HG03175 (cell line): ENCODE measurements around the gene NEO1.
A peak's percentile ranks its signal among the peaks of the same experiment; 100 is the strongest.
"Not testable (repeated sequence)": the region's sequence is repeated elsewhere in the genome, so short reads cannot be mapped to it uniquely, and the experiment has no call there.

Source experiments
- ATAC-seq: cut with Tn5 transposase; IDR thresholded peaks from one replicate; pipeline ENCODE4 v1.9.1; 2021; ENCODE audit warnings: mild to moderate bottlenecking, moderate library complexity; ENCODE audit not compliant: unreplicated experiment

Gene NEO1

GRCh38 chr15:73139744-73140553, 87.7 kb downstream of the NEO1 start:
- no peak for ATAC-seq

DNA sequence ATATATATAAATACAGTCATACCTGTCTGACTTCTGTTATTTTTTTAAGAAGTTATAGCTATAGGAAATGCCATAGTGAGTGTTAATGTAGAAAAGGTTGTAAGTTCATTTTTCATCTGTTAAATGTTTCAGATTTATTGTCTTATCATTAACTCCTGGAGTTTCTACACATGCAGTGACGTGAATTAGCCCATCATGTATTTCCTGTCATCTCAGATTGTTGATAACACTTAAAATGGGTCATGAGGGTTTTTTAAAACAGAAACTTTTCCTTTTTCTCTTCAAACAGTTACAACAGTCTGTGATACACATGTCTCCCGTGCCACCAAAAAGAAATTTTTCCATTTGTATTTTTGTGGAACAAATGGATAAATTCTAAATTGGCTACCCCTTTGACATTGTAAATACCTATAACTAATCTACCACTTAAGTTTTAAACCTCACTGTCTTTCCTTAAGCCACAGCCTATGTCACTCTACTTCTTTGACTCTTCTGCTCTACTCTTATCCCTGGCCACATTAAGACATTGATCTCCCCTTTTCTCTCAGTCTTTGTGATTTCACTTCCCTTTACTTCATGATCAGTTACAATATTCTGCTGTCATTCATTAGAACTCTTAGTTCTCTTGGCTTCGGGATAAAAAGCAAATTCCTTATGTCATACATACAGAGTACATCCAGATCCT, 89.1 kb downstream of the NEO1 start:
- no peak for ATAC-seq

DNA sequence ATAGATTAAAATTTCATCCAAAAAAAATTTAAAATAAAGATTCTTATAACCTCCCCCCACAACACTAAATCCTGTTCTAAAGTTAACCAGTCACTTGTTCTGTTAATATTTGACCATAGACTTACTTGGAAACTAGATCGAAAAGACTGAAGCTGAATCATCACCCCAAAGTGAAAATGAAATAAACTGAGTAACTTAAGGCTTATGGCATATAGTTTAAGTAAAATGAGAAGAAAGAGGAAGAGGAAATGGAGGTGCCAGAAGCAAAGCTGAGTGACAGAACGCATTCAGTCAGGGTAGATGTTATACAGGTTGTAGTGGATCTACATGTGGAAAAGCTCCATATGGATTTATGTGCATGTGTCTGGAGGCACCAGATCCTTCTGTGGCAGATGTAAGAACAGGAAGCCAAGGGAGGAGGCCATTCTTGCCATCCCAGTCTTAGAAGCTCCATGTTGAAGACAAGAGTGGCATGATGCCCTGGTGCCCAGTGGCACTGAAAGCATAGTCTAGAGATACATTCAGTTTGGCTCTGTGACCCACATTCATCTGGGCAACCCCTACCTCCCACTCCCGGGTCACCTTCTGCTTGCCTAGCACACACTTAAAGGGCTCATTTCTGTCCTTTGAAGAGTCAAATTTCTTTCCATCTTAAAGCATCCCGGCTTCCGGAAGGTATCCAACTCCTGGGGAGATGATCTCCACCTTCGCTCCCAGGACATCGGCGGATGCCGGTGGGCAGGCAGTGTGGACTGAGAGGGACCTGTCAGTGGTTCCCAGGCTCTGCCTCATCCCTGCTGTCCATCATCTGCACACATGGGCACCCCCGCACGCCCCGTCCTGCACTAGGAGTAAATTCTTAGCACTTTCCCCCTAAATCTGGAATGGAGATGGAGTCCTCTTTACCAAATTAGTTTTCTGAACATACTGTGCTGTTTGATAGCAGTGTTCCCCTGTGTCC, 90.8 kb downstream of the NEO1 start:
- peak; percentile 83 for ATAC-seq

- ATAC-seq: no peak
Measured at GRCh38 chr15:73143763-73144155, 91.5 kb downstream of the NEO1 start.

DNA sequence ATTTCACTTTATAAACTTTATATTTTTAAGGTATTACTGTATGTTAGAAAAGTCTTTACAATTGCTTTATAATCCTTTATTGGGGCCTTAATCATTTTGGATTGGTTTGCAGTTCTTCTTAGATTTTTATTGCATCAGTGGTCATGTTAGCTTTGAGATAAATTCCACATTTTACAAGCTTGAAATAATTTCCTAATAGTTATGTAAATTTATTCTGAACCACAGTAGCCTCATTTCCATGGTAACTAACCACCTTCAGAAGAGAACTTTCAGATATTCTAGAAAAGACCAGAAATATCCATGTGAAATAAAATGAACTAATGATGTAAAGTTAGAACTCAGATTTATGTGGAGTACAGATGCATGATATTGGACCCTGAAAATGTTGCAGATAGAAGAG, 94.2 kb downstream of the NEO1 start:
- no peak for ATAC-seq

- ATAC-seq: no peak
Measured at GRCh38 chr15:73150831-73151230, 98.6 kb downstream of the NEO1 start.

- ATAC-seq: no peak
Measured at GRCh38 chr15:73153024-73153423, 100.8 kb downstream of the NEO1 start.

GRCh38 chr15:73153447-73153846, 101.2 kb downstream of the NEO1 start:
- no peak for ATAC-seq

DNA sequence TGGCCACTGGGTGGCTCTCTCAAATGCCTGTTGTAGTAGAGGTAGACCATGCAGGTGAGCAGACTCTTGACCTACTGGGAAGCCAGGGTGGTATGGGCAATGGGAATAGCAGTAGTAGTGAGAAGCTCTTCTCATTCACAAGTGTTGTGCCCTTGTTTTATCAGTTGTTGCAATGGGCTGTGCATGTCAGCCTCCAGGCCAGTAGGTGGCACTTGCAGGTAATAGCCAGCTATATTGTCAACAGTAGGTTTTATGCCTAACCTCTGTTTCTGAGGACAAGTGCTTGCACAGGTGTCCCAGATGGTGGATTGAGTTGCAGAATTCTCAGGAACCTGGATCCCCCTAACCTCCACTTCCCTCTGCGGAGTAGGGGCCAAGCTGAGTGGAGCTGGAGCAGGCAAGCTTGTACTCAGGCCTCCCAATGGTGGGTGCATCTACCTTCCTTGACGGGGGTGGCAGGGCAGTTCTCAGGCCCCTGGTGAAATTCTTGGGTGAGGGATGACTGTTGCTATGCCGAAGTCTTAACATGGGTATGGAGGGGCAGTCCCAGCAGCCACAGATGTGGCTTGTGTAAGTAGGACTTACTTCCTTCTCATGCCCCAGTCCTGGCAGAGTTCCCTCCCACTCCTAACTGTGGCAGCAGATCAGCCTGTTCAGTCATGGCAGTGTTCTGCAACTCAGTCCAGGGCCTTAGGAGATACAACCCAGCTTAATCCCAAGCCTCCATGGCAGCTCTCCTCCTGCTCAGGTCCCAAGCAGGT, 104.3 kb downstream of the NEO1 start:
- no peak for ATAC-seq

DNA sequence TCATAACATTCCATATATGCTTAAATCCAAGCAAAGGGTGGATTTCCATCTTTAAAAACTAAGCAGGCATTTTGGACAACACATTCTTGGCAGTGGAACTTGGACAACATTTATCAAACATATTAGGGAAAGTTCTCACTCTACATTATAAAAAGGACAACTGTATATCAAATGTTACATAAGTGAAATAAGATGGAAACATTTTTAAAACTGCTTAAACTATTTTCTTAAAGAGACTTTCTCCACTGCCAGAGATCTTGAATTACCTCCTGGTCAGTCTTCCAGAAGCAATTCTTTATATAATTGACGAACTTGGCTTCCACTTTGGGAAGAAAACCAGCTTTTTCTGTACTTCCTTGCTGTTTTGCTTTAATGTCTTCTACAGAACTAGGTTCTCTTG, 109.3 kb downstream of the NEO1 start:
- ATAC-seq: no peak

DNA sequence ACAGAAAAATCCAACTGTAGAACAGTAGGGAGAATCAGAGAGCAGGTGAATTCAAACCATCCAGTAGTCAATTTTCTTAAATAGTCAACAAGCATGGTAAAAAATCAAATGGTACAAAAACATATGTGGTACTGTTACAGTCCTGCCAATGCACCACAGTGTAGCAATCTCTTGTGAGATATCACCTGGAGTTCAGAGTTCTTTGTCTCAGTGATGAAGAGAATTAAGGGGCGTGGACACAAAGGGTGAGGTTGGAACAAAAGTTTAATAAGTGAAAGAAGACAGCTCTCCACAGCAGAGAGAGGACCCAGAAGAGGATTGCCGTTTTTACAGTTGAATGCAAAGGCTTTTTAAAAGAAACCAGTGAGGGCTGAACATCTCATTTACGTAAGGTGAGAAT, 113.2 kb downstream of the NEO1 start:
- ATAC-seq: no peak

DNA sequence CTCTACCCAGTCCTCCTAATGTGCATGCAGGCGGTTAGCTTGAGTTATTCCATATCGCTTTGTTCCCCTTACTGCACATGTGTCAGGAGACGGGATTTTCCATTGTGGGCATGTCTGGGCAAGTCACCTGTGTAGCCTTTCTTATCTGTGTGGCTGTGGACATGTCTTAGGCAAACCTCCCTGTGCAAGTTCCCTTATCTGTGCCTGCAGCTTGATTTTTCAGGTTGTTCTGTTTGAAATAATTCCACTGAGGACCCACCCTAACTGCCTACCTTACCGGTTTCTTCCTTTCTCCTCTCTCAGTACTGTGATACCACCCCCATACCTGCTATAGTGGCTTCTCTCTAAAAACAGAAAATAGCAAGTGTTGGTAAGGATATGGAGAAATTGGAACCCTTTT, 113.6 kb downstream of the NEO1 start:
- no peak for ATAC-seq

DNA sequence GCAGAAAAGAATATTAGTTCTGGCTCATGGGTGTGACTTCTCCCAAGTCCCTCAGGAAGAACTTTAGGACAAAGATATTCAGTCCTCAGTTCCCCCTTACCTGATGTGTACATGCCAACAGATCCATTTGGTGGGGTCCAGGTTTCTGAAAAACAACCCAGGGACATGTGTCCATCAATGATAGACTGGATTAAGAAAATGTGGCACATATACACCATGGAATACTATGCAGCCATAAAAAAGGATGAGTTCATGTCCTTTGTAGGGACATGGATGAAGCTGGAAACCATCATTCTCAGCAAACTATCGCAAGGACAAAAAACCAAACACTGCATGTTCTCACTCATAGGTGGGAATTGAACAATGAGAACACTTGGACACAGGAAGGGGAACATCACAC, 114.4 kb downstream of the NEO1 start:
- not testable (repeated sequence) for ATAC-seq

GRCh38 chr15:73168487-73168886, 116.2 kb downstream of the NEO1 start:
- no peak for ATAC-seq

- ATAC-seq: no peak
Measured at GRCh38 chr15:73171711-73172110, 119.4 kb downstream of the NEO1 start.

GRCh38 chr15:73172508-73172907, 120.2 kb downstream of the NEO1 start:
- ATAC-seq: no peak

GRCh38 chr15:73174171-73174570, 121.9 kb downstream of the NEO1 start:
- no peak for ATAC-seq

GRCh38 chr15:73175382-73175781, 123.1 kb downstream of the NEO1 start:
- ATAC-seq: no peak

GRCh38 chr15:73176598-73176997, 124.3 kb downstream of the NEO1 start:
- no peak for ATAC-seq

DNA sequence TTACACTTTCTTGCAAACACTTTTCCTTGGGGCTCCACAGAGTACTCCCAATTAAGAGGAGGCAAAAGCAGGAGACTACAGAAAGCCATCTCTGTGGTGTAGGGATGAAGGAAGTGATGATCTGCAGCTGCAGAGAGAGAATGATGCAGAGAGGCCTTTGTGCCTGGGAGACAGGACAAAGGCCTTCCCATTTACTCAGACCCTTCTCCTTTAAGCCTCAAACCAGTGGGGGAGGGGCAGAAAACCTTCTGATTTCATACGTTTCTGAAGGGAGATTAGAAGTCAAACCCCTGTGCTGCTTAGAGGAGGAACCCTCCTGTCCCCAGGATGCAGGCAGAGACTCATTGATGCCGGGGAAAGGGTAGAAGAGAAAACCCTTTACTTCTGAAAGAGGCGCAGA, 130.8 kb downstream of the NEO1 start:
- no peak for ATAC-seq

- ATAC-seq: no peak
Measured at GRCh38 chr15:73190189-73190601, 137.9 kb downstream of the NEO1 start.
